COLO668 (cell line): ENCODE results near the gene ARSI.

Experiments
- DNase-seq: peaks from one replicate; lab custom pipeline; 2025; ENCODE audit not compliant: unreplicated experiment; lab: John Stamatoyannopoulos, UW

Gene ARSI

GRCh38 chr5:150295172-150295634, 7.5 kb downstream of the ARSI start:
- no peak for DNase-seq

- no peak for DNase-seq
Observed at GRCh38 chr5:150294551-150295071, 8.1 kb downstream of the ARSI start.

GRCh38 chr5:150293091-150293941, 9.4 kb downstream of the ARSI start:
- DNase-seq = no peak

GRCh38 chr5:150291388-150292385, 11.0 kb downstream of the ARSI start:
- DNase-seq = no peak

- DNase-seq = peak; percentile 21
Observed at GRCh38 chr5:150289551-150290390, 12.9 kb downstream of the ARSI start, which contains the start of gene CAMK2A. TSS of gene CAMK2A (minus strand) at chr5:150289773. CDS start at chr5:150289625, 148 bp downstream.

- no peak for DNase-seq
Observed at GRCh38 chr5:150288791-150289190, 13.9 kb downstream of the ARSI start.

GRCh38 chr5:150288361-150288760, 14.3 kb downstream of the ARSI start:
- DNase-seq = no peak

- peak; percentile 1 for DNase-seq
Observed at GRCh38 chr5:150286820-150287219, 15.9 kb downstream of the ARSI start.

GRCh38 chr5:150285114-150285513, 17.6 kb downstream of the ARSI start:
- DNase-seq = no peak

- no peak for DNase-seq
Observed at GRCh38 chr5:150284311-150284710, 18.4 kb downstream of the ARSI start.

GRCh38 chr5:150283904-150284303, 18.8 kb downstream of the ARSI start:
- DNase-seq = no peak

GRCh38 chr5:150281987-150282386, 20.7 kb downstream of the ARSI start:
- no peak for DNase-seq

GRCh38 chr5:150279330-150280020, 23.2 kb downstream of the ARSI start:
- DNase-seq = no peak

- no peak for DNase-seq
Observed at GRCh38 chr5:150278916-150279315, 23.8 kb downstream of the ARSI start.

- DNase-seq = no peak
Observed at GRCh38 chr5:150278046-150278730, 24.5 kb downstream of the ARSI start.

GRCh38 chr5:150277043-150277442, 25.7 kb downstream of the ARSI start:
- DNase-seq = no peak

GRCh38 chr5:150274811-150275210, 27.9 kb downstream of the ARSI start:
- DNase-seq = no peak

- DNase-seq = no peak
Observed at GRCh38 chr5:150272531-150272930, 30.2 kb downstream of the ARSI start.

- DNase-seq = no peak
Observed at GRCh38 chr5:150271923-150272322, 30.8 kb downstream of the ARSI start.
